Parathyroid adenoma (tissue), 2 donors: ENCODE results near the gene WSCD2.

Experiments
- H2AFZ ChIP-seq: fragments of 300-600 bp; sonication (generic); one replicate; pipeline ENCODE4 v1.7.0; 2017; ENCODE audit warnings: antibody characterized with exemption, mild to moderate bottlenecking
- H3K27ac ChIP-seq: fragments of 300-600 bp; sonication (generic); one replicate; pipeline ENCODE4 v1.7.0; 2017
- H3K27me3 ChIP-seq: fragments of 300-600 bp; sonication (generic); one replicate; pipeline ENCODE4 v1.7.0; 2017; ENCODE audit warnings: low read length; ENCODE audit not compliant: control insufficient read depth, insufficient read depth
- H3K36me3 ChIP-seq: fragments of 300-600 bp; sonication (generic); one replicate; pipeline ENCODE4 v1.7.0; 2017; ENCODE audit warnings: low read length; ENCODE audit not compliant: control insufficient read depth, insufficient read depth
- H3K4me1 ChIP-seq: fragments of 300-600 bp; sonication (generic); one replicate; pipeline ENCODE4 v1.7.0; 2017; ENCODE audit warnings: control low read depth
- H3K4me2 ChIP-seq: fragments of 300-600 bp; sonication (generic); one replicate; pipeline ENCODE4 v1.7.0; 2017; ENCODE audit warnings: low read length
- H3K4me3 ChIP-seq: fragments of 300-600 bp; sonication (generic); one replicate; pipeline ENCODE4 v1.7.0; 2017; ENCODE audit warnings: low read depth, low read length
- H3K79me2 ChIP-seq: fragments of 300-600 bp; sonication (generic); one replicate; pipeline ENCODE4 v1.7.0; 2017; ENCODE audit warnings: control low read depth
- H3K9ac ChIP-seq: fragments of 300-600 bp; sonication (generic); one replicate; pipeline ENCODE4 v1.7.0; 2017; ENCODE audit warnings: mild to moderate bottlenecking
- H3K9me3 ChIP-seq: fragments of 300-600 bp; sonication (generic); one replicate; pipeline ENCODE4 v1.7.0; 2017; ENCODE audit warnings: low read length; ENCODE audit not compliant: control insufficient read depth
- TF ChIP-seq, protein P1 (sequence below): fragments of 300-600 bp; sonication (generic); IDR thresholded peaks from one replicate; pipeline ENCODE4 v1.7.0; 2017; ENCODE audit warnings: antibody characterized with exemption, mild to moderate bottlenecking
- donor health status: primary hyperparathyroidism.

The WSCD2 gene

DNA sequence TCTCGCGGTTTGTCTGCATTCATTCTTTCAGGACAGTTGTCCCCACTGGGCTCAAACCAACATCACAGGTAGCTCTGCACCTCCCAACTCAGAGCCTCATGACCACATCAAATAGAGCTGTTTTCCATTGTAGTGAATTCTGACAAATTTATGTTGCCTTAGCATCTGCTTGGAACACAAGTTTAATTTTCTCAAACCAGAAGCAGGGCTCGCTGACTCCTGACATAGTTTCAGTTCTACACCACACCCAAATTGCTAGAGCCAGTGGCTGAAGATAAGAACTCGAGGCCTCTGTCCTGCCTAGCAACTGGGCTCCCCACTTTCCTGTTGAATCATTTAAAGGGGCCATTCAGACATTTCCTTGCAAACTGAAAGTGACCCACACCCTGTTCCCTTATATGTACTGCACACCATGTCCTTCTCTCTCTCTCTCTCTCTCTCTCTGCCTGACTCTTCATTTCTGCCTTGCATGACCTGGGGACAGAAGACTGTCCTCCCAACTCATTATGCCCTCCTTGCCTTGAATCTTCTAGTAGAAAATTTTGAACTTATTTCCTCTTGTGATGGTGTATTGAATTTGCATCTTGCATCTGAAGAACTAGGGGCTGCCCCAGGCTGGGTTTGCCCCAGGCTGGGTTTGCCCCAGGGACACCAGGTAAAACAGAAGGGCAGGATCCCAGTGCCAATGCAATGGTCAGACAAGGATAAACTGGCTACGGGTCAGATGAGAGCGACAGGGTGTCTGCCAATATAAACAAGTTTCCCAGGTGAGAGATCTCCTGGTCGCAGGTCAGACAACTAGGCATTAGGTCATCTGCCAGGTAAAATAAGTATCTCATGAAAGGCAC is 9.7 kb upstream of the WSCD2 start:
- no peak overlapping the region for H3K4me3 ChIP-seq
- peaks cover 5% of the 10 kb centered on the region for H3K4me1 ChIP-seq
- H3K27ac ChIP-seq, result no peak overlapping the region
- H3K79me2 ChIP-seq, result no peaks in the 10 kb centered on the region
- H3K9me3 ChIP-seq, result no peaks in the 10 kb centered on the region
- no peak overlapping the region for H3K4me2 ChIP-seq
- H2AFZ ChIP-seq, result no peak overlapping the region
- no peaks in the 10 kb centered on the region for H3K36me3 ChIP-seq
- TF ChIP-seq, protein P1, sequence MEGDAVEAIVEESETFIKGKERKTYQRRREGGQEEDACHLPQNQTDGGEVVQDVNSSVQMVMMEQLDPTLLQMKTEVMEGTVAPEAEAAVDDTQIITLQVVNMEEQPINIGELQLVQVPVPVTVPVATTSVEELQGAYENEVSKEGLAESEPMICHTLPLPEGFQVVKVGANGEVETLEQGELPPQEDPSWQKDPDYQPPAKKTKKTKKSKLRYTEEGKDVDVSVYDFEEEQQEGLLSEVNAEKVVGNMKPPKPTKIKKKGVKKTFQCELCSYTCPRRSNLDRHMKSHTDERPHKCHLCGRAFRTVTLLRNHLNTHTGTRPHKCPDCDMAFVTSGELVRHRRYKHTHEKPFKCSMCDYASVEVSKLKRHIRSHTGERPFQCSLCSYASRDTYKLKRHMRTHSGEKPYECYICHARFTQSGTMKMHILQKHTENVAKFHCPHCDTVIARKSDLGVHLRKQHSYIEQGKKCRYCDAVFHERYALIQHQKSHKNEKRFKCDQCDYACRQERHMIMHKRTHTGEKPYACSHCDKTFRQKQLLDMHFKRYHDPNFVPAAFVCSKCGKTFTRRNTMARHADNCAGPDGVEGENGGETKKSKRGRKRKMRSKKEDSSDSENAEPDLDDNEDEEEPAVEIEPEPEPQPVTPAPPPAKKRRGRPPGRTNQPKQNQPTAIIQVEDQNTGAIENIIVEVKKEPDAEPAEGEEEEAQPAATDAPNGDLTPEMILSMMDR, result no peak
- no peak overlapping the region for H3K9ac ChIP-seq
- no peaks in the 10 kb centered on the region for H3K27me3 ChIP-seq

DNA sequence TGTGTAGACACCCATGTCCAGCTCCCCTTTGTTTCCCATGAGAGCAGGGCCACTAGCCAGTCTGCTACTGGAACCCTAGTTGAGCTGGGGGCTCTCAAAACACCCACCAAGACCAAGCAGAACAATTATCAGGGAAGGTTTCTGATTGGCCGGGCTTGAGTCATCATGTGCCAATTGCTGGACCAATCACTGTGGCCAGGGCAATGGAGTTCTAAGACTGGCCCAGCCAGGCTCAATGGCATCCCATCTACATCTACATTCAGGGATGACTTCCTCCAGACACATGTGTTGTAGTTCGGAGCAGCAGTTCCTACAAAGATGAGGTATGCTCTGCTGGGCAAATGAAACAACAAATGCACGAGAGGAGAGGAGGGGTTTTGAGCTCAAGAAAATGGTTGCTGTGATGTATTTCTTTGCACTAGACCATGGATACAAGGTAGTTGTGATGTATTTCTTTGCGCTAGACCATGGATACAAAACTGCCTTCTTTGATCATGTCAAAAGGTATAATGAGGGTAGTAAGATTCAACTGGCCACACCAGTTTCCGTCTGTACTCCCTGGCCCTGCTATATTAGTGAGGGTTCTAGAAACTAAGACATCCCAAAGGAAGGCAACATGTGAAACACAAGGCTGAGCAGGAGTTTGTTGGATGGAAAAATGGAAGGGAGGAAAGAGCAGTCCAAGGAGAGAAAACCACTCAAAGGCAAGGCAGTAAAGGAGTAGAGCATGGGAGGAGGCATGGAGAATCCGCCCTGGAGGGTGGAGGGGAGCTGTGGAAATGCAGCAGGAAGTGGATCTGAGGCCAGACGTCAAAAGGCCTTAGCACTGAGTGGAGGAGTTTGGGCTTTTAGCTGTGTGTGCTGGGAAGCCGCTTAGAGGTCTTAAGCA is 8.9 kb upstream of the WSCD2 start:
- Histone ChIP-seq H3K4me3 (no peak overlapping the region), H3K9me3 (no peaks in the 10 kb centered on the region), H3K79me2 (no peaks in the 10 kb centered on the region), H3K9ac (no peak overlapping the region), H3K4me1 (peaks cover 5% of the 10 kb centered on the region), H3K36me3 (no peaks in the 10 kb centered on the region), H3K27me3 (no peaks in the 10 kb centered on the region), H2AFZ (no peak overlapping the region), H3K4me2 (no peak overlapping the region), H3K27ac (no peak overlapping the region)
- TF ChIP-seq, protein P1, result no peak

- no peak overlapping the region for H3K9ac ChIP-seq
- no peaks in the 10 kb centered on the region for H3K79me2 ChIP-seq
- no peak overlapping the region for H3K4me2 ChIP-seq
- no peaks in the 10 kb centered on the region for H3K27me3 ChIP-seq
- peaks cover 5% of the 10 kb centered on the region for H3K4me1 ChIP-seq
- H3K27ac ChIP-seq, result no peak overlapping the region
- no peak overlapping the region for H3K4me3 ChIP-seq
- TF ChIP-seq, protein P1, result no peak
- no peaks in the 10 kb centered on the region for H3K9me3 ChIP-seq
- no peak overlapping the region for H2AFZ ChIP-seq
- no peaks in the 10 kb centered on the region for H3K36me3 ChIP-seq
These were observed 8.3 kb upstream of the WSCD2 start for GRCh38 chr12:108120863-108121165.

DNA sequence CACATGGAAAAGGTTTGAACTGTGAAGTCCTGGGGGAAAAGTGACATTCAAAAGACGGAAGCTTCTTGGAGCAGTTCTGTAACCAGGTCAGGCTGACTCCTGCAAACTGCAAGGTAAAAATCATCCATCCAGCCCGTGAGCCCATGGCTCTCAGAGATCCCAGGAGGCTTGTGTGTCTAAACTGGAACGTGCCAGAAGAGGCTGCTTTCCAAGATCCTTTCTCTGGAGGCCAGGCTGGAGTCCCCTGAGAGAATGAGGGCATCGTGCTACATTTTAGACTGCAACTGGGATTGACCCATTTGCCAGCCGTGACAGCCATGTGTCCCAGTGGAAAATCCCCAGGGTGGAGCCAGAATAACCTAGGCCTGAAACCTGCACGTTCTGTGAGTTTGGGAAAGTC is 7.8 kb upstream of the WSCD2 start:
- Histone ChIP-seq H3K9ac (no peak overlapping the region), H3K27me3 (no peaks in the 10 kb centered on the region), H3K36me3 (no peaks in the 10 kb centered on the region), H3K4me1 (peaks cover 5% of the 10 kb centered on the region), H3K4me2 (no peak overlapping the region), H3K79me2 (no peaks in the 10 kb centered on the region), H3K9me3 (no peaks in the 10 kb centered on the region), H2AFZ (no peak overlapping the region), H3K4me3 (no peak overlapping the region), H3K27ac (no peak overlapping the region)
- TF ChIP-seq, protein P1, result no peak
